TTC549 (cell line): ENCODE measurements around the gene ZNF12.
"Not testable (repeated sequence)": the region's sequence is repeated elsewhere in the genome, so short reads cannot be mapped to it uniquely, and the experiment has no call there.

Experiments used
- FAIRE-seq: peaks from 2 replicates; lab custom pipeline; 2012; peaks lifted over from hg19 to GRCh38; lab: Jason Lieb, UNC

ZNF12 gene

DNA sequence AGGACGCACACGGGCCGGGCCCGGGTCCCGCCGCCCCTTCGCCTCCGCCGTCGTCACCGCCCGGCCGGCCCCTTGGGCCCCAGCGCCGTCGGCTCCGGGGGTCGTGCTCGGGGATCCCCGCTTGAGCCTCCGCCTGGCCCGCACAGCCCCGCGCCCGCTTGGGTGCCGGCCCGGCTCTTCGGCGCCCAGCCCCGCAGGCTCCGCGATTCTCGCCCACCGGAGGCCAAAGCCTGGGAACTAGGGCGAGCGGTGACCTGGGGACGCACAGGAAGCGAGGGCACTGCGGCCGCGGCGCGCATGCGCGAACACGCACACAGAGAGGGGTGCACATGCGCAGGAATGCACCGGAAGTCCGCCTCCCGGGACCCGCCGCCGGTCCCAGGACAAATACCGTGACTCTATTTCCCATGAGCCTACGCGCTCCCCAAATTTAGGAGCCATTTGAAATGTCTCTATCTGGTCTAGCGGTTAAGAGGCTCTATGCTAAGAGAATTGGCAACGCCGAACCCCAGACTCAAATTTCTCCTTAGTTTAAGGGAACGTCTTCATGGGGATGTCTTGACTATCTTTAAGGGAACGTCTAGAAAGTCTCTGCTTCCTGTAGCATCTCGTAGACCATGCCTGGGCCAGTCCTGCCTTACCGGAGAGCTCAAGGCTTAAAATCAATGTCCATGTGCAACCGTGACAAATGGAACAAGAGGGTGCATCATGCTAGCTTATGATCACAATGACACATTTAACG lies at the start of gene ZNF12:
Gene ZNF12 (minus strand): TSS at position 282 of the 742 bp plus-strand sequence. CDS start 1,774 bp downstream, outside the sequence.
- FAIRE-seq, result no peak

DNA sequence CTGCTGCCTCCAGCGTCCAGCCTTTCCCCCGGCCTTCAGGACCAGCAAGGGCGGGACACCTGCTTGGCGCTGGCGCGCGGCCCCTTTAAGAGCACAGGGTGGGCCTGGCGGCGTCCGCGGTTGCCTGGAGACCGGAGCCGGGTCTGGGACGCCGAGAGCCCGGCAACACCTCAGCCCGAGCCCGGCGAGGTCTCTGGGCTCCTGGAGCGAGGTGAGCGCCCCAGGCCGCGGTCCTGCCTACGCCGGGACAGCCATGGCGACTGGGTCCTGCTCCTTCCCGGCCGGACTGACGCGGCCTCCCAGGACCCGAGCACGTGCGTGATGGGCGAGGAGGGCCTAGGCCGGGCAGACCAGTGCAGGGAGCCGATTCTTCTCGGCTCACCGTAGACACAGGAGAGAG lies 47.2 kb upstream of the ZNF12 start, which contains the start of gene RSPH10B2:
Gene RSPH10B2 (plus strand): TSS at position 140 of the 400 bp plus-strand sequence. CDS start 3,575 bp downstream, outside the sequence.
- not testable (repeated sequence) for FAIRE-seq

DNA sequence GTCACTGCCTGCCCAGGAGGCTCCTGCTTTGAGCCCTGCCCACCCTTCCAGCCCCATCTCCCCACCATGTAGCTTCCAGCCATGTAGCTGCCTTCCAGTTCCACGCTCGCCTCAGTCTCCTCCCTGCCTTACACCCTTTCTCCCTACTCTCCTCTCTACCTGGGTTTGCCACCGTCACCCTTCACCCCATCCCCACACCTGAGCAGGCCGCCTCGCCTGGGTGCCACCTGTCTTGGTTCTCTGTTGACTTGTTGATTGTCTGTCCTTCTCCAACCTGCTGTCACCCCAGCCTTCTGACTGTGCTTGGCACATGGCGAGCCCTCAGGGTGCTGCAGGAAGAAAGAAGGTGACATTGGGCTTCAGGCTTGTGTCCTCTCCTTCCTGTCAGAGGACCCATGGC lies 43.4 kb upstream of the ZNF12 start:
- FAIRE-seq, result not testable (repeated sequence)

DNA sequence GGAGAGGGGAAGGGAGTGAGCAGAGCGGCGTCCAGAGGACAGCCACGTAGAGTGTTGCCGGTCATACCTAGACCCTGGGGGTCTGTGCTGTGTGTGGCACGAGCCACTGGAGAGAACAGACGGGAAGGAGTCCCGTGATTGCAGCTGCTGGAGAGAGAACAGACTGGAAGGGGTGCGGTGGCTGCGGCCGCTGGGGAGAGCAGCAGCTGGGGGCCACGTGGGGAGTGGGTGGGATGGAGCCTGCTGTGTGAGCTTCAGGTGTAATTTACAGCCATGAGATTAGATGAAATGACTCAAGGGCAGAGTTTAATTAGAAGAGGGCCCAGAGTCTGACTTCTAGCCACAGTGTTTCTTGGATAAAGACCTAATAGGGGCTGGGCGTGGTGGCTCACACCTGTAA lies 42.6 kb upstream of the ZNF12 start:
- FAIRE-seq, result not testable (repeated sequence)

DNA sequence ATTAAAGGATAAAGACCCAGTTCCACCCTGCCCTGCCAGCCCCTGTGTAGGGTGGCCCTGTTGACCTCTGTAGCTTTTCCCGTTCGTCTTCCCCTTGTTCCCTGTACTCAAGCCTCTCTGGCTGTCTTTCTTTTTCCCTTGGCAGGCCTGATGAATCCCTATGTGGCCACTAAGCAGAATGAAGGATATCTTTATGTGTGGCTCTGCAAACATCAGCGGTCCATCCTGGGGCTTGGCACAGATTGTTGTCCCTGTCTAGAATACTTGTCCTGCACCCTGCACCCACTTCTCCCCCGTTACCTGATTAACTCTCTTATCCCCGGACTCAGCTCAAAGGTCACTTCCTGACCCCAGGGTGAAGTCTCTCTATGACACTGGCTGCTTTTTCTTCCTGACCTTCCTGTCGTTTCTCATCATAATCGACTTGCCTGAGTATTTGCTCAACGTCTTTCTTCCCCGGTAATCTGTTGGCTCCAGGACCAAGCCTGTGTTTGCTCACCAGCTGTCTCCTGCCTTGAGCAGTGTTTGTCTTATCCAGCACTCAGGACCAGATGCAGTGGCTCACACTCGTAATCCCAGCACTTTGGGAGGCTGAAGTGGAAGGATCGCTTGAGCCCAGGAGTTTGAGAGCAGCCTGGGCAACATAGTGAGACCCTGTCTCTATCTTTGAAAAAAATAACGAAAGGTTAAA lies 37.8 kb upstream of the ZNF12 start:
- FAIRE-seq, result not testable (repeated sequence)

DNA sequence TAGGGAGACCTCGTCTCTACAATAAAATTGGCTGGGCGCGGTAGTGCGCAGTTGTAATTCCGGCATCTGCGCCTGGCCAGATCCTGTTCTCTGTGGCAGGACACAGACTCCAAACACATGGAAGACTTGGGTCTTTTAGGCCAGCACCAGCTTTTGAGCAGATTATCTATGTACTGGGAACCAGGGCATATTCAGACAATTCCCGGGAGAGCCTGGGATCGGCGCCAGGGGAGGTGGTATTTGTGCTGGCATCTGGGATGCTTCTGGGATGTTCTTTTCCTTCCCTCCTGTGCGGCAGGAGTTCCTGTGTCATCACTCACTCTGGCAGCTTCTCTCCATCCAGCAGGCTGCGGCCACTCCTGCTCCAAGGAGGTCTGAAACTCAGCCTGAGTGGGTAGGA lies 31.7 kb upstream of the ZNF12 start:
- not testable (repeated sequence) for FAIRE-seq

DNA sequence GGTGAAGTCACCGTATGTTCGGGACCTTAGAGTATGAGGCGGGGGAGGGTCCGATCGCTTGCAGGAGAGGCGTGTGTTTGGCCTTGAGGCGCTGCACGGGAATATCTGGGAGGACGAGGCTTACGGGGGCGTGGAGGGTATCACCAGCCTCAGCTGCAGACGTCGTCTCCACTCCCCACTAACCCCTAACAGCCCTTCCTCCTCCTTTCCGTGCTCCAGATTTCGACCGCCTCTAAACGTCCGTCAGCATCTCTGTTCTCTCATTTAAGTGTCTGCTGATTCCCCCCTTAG lies 23.5 kb upstream of the ZNF12 start:
- FAIRE-seq, result no peak

DNA sequence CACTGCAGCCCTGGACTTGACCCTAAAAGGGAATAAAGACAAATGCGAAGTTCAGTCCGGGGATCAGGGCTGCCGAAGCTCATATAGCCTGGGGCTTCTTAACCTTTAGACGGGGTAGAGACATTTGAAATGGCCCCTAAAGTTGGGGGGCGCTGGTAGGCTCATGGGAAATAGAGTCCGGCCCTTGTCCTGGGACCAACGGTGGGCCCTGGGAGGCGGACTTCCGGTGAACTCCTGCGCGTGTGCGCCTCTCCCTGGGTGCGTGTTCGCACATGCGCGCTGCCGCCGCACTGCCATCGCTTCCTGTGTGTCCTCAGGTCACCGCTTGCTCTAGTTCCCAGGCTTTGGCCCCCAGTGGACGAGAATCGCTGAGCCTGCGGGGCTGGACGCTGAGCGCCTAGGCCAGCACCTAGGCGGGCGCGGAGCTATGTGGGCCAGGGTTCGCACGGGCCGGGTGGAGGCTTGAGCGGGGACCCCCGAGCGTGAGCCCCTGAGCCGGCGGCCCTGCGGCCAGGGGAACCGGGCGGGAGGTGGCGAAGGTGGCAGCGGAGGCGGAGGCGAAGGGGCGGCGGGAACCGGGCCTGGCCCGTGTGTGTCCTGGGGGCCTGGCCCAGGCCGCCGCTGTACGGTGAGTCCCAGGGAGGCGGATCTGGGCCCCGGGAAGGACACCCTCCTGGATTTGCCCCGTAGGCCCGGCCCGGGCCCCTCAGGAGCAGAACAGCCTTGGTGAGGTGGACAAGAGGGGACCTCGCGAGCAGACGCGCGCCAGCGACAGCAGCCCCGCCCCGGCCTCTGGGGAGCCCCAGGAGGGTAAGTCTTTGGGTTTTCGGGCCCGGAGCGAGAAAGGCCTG lies 23.0 kb upstream of the ZNF12 start:
- no peak for FAIRE-seq

DNA sequence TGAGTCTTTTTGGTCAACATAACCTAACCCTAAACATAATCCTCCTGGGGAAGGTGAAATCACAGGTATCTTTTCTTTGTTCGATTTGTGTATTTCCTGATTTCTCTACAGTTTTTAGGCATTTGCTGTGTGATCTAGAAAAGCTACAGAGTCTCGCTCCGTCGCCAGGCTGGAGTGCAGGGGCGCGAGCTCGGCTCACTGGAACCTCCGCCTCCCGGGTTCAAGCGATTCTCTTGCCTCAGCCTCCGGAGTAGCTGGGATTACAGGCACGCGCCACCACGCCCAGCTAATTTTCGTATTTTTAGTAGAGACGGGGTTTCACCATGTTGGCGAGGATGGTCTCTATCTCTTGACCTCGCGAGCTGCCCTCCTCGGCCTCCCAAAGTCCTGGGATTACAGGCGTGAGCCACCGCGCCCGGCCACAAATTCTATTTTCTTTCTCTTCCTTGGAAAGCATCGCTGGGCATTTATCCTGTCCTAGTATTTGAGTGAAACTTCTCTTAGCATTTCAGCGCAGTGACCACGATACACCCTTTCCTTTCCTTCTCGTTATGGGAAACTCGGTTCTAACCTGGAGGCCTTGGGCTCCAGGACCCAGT lies 22.2 kb upstream of the ZNF12 start:
- FAIRE-seq, result not testable (repeated sequence)

DNA sequence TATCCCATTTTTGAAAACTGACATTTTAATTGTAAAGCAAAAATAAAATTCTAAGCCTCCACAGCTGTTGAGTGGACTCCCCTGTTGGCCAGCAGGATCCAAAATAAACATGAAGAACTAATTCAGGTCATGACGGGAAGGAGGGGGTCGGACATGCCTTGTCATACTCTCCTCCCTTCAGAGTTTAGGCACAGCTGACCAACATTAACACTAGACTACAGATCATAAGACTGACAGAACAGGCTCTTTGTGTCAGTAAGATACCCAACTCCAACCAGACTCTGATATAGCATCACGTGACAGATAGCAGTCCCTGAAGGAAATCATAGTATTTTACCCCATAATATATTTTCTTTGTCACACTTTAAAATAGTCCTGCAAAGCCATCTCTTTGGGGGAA lies 20.9 kb upstream of the ZNF12 start:
- no peak for FAIRE-seq

DNA sequence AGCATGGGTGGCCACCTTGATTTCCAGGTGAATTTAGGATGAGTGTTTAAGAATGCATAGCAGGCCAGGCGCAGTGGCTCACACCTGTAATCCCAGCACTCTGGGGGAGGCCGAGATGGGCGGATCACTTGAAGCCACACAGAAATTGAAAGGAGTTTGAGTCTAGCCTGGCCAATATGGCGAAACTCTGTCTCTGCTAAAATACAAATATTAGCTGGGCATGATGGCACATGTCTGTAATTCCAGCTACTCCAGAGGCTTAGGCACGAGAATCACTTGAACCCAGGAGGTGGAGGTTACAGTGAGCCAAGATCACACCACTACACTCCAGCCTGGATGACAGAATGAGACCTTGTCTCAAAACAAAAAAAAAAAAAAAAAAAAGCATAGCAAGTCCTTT lies 19.6 kb upstream of the ZNF12 start:
- not testable (repeated sequence) for FAIRE-seq

DNA sequence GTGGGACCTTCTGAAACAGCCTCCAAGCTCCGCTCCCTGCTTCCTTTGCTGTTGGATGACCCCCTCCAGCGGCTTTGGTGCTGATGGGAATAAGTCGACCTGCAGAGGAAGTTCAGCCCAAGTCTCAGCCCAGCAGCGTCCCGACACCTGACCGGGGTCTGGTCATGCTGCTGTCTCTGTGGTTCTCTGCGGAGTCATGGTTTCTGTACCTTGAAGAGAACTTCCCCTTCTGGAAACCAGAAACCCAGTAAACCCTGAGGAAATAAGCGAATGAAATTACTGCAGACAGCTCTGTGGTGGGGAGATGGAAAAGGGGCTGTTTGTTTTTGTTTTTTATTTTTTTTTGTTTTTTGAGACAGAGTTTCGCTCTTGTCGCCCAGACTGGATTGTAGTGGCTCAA lies 18.3 kb upstream of the ZNF12 start:
- no peak for FAIRE-seq

DNA sequence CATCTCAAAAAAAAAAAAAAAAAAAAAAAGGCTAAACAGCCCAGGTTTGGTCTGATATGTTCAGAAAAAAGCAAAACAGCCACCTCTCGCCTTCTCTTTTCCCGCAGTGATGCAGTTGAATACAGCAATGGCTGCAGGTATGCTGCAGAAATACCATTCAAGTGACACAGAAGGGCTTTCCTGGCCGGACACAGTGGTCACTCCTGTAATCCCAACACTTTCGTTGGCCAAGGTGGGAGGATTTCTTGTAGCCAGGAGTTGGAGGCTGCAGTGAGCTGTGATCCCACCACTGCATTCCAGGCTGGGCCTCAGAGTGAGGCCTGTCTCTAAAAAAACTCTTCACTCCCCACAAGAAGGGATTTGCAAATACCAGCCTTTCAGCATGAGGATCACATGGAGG lies 17.6 kb upstream of the ZNF12 start:
- not testable (repeated sequence) for FAIRE-seq

DNA sequence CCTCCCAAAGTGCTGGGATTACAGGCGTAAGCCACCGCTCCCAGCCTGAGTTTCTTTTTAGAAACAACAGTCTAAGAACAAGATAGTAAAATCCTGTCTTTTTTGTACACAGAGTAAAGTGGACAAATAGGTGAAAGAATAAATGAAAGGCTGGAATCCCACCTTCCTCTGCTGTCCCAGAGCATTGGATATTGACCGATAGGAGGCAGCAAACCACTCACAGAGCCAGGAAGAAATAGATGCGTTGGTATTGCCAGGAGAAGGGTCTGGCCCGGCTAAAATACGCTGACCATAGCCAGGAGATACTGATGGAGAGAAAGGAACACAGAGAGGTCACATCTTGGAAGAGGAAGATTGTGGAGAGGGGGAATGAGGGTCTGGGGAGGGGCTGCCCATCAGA lies 11.4 kb upstream of the ZNF12 start:
- FAIRE-seq, result no peak

DNA sequence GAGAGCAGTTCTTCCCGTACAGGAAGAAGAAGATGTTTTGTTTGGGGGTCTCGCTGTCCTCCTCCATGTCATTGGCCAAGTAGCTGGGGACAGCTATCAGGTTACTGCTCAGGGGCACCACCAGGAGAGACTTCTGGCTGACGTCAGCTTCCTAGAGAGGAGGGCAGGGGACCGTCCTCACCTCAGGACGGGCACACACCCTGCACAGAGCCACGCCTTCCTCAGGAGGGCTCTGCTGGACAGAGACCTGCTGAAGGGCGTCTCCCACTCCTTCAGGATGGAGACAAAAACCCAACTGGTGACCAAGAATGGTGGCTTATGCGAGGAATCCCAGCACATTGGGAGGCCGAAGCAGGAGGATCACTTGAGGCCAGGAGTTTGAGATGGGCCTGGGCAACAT lies 9.2 kb upstream of the ZNF12 start:
- not testable (repeated sequence) for FAIRE-seq

DNA sequence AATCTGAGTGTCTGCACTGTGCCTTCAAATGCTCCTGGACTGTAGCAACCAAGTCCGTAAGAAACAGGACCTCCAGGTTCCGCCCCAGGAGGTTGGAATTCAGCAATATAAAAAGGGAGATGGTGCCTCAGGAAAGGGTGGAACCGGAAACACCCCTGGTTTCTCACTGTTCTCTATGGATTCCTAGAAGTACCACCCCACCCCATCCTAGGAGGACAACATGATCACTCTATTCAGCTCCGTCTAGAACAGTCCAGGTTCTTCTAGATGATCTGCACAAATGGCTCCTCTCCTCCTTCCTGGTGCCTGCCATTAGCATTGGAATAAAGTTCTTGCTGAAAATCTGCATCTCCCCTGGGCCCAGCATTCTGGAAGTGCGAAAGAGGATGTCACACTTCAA lies 7.6 kb upstream of the ZNF12 start:
- no peak for FAIRE-seq

DNA sequence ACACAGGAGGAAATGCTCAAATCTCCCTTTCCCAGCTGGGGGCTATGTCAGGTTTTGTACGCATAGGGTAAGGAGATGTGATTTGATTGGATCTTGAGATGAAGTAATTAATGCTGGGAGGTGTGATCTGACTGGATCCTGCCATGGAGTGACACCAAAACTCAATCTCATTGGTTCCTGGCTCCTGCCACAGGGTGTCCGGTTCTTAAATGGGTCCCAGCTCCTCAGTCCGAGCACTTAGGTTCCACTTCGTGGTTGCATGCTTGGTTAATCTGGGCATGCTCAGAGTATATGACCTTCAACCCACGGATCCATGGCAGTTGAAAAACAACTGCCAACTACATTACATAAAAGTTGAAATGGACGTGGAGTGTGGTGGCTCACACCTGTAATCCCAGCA lies 3.1 kb upstream of the ZNF12 start:
- no peak for FAIRE-seq

DNA sequence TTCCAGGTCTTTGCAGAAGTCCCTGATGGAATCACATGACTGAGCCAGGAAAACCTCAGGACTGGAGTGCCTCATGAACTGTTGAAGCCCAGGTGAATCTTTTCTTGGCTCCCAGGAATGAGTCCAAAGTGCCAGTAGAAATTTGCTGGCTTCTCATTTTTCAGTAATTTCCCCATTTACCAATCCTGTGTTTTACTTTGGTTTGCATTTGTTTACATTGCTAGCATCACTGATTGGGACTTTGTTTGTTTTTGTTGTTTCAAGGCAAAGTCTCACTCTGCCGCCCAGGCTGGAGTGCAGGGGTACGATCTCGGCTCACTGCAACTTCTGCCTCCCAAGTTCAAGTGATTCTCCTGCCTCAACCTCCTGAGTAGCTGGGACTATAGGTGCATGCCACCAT lies 1.6 kb upstream of the ZNF12 start:
- FAIRE-seq, result no peak

DNA sequence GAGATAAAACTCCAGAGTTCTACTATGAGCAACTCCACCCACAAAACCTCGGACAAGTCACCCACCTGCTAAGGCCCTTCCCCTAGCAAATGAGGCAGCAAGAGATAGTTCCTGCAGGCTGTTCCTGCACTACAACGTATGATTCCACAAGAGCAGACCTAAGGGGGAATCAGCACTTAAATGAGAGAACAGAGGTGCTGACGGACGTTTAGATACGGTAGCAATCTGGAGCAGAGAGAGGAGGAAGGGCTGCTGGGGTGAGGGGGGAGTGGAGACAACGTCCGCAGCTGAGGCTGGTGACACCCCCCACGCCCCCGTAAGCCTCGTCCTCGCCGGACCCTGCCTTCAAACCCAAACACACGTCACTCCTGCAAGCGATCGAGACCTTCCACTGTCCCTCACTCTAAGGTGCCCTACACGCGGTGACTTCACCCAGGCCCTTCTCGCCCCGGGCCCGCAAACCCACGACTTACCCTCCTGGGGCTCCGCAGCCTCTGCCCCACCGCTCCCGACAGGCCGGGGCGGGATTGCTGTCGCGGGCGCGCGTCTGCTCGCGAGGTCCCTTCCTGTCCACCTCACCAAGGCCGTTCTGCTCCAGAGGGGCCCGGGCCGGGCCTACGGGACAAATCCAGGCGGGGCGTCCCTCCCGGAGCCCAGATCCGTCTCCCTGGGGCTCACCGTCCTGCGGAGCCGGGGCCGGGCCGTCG lies 635 bp downstream of the ZNF12 start:
- no peak for FAIRE-seq

DNA sequence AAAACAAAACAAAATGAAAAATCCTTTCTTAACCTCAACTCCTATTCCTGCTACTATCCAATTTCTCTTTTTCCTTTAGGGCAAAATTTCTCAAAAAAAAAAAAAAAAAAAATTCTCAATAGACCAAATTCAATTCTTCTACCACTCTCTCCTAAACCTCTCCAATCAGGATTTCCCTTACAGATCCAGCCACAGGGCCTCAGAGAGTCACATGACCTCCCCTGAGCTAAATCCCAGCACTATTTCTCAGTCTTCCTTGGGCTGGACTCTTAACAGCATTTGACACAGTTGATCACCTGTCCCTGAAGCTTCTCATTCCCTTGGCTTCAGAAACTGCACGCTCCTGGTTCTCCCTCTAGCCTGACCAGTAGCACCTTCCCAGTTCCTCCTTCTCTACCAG lies 4.9 kb downstream of the ZNF12 start:
- no peak for FAIRE-seq

DNA sequence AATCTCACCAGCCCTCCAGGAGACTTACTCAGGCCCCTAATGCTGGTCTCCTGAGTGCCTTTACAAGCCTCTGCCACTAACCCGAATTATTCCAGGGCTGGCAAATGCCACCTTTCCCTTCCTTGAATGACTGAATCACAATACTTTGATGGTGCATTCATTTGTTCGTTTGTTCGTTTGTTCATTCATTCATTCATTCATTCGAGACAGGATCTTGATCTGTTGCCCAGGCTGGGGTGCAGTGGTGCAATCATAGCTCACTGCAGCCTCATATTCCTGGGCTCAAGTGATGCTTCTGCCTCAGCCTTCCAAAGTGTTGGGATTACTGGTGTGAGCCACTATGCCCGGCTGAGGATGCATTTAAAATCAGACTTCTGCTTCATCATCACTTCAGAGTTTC lies 6.0 kb downstream of the ZNF12 start:
- no peak for FAIRE-seq

DNA sequence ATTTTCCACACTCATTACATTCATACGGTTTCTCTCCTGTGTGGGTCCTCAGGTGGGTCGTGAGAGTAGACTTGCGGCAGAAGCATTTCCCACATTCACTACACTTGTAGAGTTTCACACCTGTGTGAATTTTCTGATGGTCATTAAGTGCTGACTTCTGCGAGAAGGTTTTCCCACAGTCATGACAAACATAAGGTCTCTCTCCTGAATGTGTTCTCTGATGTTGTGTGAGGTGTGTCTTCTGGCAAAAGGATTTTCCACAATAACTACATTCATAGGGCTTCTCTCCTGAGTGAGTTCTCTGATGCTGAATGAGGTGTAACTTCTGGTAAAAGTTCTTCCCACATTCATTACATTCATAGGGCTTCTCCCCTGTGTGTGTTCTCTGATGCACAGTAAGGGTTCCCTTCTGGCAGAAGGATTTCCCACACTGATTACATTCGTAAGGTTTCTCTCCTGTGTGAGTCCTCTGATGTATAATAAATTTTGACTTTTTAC lies 15.1 kb downstream of the ZNF12 start:
- FAIRE-seq, result no peak
